NCI-H2227 treated with DMSO at 0.1 percent for 48 hours (cell line): ENCODE measurements around the gene CBFA2T2.
"Not testable (repeated sequence)": the region's sequence is repeated elsewhere in the genome, so short reads cannot be mapped to it uniquely, and the experiment has no call there.

Experiments
- DNase-seq: peaks from one replicate; lab custom pipeline; 2025; lab: John Stamatoyannopoulos, UW

CBFA2T2 gene

DNA sequence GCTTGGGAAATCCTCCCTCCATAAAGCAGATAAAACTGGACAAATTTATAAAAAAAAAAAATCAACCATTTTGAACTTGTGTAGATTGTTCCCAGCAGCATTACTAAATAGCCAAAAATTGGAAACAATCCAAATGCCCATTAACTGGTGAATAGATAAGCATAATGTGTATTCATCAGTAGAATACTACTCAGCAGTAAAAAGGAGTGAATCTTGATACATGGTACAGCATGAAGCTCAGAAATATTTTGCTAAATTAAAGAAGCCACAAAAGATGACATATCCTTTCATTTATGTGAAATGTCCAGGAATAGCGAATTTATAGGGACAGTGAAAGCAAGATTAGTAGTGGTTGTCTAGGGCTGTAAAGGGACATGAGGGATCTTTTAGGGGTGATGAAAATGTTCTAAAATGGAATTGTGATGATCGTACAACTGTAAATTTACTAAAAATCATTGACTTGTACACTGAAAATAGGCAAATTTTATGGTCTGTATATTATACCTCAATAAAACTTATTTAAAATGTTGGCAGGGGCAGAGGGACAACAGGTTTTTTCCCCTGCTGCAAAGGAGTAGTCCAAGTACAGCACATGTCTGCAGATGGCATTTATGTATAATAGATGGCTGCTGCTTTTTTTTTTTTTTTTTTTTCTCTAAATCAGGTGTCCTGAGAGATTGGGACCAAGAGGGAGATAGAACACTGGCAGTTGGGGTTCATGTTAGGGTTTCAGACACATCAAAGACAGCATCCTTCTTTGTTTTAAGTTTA is 59.5 kb downstream of the CBFA2T2 start:
- no peak for DNase-seq

DNA sequence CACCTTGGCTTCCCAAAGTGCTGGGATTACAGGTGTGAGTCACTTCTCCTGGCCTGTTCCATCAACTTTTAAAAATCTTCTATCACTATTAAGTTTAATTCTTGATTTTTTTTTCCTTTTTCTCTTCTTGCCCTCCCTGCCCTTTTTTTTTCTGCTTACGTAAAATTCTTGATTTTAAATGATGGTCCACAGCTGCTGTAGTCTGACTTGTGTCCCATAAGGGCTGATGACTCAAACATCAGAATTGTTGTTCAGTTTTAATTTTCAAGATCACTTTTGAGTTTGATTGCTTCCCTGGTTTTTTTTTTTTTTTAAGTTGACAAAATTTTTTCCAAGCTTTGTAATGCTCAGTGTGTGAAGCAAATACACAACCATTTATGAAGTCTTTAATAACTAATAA is 61.9 kb downstream of the CBFA2T2 start:
- DNase-seq: no peak

DNA sequence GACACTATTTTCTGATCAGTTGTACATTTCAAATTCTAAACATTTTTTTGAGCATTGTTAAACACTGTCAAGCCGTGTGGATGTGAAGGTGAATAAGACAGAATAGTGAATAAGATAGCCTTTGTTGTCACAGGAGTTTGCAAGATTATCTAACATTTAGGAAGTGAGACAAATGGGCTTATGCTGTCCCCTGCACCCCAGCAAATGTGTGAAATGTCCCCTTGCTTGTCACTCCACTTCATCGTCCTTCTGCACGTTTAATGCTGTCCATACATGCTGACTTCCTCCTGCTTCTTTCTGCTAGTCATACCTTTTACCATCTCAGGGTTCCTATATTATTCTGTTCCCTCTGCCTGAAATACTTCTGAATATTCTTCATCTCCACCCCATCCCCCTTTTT is 62.6 kb downstream of the CBFA2T2 start:
- DNase-seq: no peak

DNA sequence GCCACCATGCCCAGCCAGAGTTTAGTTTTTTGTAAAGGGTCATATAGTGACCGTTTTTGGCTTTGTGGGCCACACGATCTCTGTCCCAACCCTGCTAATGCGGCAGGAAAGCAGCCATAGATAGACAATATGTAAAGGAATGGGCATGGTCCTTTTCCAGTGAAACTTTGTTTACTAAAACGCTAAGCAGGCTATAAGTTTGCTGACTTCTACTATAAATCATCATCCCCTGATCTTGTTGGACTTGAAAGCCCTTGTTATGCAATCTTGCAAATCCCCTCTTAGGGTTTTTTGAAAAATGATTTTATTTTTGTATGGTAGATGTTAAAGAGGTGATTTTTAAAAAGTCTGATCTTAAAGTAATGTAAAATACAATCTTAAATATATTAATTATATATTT is 63.6 kb downstream of the CBFA2T2 start:
- DNase-seq: no peak

DNA sequence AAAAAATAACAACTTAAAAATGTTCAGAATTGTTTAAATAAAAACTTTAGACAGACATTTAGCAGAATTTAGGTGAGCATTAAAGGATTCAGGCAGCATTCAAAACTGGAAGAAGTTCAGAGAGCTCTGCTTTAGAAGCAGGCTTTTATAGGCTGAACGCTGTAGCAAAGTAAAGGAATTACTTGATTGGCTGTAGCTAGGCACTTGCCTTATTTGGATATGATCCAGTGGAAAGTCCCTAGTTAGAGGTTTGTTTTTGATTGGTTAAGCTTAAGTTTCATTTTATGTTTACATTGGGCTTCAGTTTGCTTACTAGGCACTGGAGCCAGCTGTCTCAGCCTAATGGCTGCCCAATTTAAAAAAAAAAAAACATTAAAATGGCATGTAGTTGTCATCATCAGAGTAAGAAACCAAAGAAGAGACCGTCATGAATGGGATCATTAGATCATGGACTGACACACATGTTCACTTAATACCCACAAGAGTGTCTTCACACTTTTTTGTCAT is 65.1 kb downstream of the CBFA2T2 start:
- peak; percentile 32 for DNase-seq

DNA sequence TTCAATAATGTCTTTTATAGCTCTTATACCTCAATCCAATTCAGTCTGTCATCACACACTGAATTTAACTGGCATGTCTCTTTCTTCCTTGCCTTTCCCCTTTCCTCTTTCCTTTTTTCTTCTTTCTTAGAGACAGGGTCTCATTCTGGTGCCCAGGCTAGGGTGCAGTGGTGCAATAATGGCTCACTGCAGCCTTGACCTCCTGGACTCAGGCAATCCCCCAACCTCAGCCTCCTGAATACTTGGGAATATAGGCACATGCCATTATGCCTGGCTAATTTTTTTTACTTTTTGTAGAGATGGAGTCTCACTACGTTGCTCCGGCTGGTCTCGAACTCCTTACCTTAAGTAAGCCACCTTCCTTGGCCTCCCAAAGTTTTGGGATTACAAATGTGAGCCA is 65.9 kb downstream of the CBFA2T2 start:
- no peak for DNase-seq

DNA sequence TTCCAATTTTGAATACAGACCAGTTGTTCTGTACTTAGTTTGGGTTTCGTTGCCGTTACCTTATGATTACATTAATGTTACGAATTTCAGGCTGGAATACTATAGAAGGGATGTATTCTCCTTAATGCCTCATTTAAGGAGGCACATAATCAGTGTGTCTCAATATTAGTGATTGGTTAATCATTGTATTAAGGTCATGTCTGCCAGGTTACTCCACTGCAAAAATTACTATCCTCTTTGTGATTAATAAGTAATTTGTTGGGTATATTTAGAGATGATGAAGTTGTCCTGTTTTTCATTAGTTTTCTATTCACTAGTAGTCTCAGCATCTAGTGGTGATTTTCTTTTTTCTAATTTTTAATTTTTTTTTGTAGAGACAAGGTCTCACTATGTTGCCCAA is 66.3 kb downstream of the CBFA2T2 start:
- DNase-seq: no peak

DNA sequence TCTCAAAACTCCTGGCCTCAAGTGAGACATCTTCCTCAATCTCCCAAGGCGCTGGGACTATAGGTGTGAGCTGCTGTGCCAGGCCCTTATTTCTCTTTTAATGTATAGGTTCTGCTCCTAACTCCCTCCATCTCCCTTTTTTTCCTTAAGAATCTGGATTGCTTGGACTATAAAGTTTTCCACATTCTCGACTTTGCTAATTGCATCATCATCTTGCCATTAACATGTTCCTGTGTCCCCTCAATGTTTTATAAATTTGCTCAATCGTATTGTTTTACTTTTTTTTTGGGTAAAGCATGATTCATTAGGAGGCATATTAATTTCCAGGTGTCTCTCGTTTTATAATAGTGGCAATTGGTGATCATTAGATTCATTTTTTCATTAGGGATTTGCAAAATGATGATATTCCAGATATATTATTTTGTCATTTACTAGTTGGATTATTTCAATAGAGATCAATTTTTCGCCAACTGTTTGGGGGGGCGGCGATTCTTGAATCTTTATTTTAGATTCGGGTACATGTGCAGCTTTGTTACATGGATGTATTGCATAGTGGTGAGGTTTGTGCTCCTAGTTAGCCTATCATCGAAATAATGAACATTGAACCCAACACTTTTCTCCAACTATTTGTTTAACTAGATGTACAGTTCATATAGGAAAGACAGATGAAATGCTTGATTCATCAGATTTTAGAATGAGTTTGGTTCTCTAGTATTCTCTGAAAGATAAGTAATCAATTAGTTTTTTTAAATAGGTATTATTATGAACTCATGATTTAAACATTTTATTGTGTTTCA is 68.7 kb downstream of the CBFA2T2 start:
- DNase-seq: no peak

DNA sequence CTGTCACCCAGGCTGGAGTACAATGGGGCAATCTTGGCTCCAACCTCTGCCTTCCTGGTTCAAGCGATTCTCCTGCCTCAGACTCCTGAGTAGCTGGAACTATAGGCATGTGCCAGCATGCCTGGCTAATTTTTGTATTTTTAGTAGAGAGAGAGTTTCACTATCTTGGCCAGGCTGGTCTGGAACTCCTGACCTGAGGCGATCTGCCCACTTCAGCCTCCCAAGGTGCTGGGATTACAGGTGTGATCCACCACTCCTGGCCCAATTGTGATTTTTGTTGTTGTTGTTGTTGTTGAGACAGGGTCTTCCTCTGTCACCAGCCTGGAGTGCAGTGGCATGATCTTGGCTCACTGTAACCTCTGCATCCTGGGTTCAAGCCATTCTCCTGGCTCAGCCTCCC is 69.3 kb downstream of the CBFA2T2 start:
- no peak for DNase-seq

DNA sequence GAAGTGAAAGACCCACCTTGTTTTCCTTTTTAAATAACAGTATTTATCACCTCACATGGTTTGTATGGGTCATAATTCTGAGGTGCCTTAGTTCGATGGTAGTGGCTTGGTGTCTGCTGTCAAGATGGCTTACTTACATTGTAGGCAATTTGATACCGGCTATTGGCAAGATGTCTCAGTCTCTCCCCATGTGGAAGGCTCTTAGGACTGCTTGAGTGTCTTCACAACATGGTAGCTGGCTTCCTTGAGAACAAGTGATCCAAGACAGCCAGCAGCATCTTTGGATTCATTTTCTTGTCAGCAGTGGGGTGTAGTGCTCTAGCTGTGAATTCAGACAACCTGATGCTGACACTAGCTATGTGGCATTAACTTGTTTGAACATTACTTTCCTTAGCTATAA is 70.1 kb downstream of the CBFA2T2 start:
- no peak for DNase-seq

DNA sequence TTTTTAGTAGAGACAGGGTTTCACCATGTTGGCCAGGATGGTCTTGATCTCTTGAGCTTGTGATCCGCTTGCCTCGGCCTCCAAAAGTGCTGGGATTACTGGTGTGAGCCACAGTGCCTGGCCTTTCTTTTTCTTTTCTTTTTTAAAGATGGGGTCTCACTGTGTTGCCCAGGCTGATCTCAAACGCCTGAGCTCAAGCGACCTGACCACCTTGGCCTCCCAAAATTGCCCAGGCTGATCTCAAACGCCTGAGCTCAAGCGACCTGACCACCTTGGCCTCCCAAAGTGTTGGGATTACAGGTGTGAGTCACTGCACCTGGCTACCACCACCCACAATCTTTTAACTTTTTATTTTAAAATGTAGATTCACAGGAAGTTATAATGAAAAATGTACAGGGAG is 71.2 kb downstream of the CBFA2T2 start:
- not testable (repeated sequence) for DNase-seq

DNA sequence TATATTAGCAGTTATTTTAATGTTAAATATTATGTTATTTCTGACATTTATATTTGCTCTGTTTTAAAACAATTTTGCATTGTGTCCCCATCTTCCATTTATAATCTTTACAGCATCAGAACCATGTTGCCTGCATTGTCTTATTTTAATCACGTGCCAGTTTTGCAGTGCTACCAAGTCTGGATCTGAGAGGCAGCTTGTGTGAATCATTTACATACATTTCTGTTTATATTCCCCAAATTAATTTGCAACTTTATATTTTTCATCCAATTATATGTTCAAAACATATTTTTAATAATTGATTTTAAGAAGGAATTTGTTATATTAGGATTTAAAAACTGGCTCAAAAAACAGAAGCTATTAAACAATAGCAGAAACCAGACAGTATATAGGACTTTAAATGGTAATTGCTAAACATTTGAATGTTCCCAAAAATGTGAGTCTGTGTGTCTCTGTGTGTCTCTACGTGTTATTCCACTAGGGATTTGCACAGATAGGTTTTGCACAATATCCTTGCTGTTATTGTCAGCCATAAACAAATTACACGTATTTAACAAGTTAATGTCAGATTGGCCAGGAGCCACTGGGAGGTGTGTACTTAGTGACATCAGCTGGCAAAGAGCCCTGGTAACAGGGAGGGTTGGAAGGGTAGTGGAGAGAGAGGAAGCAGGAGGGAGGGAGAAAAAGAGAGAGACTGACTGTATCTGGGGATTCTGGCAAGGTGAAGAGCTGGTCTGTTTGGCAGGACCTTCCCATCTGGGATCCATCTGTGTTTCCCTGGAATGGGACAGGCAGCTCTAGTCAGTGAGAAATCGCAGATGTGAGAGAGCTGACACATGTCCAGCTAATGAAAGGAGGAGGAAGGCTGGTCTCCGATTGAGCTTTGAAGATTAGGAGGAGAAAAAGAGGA is 72.1 kb downstream of the CBFA2T2 start:
- DNase-seq: peak; percentile 35

DNA sequence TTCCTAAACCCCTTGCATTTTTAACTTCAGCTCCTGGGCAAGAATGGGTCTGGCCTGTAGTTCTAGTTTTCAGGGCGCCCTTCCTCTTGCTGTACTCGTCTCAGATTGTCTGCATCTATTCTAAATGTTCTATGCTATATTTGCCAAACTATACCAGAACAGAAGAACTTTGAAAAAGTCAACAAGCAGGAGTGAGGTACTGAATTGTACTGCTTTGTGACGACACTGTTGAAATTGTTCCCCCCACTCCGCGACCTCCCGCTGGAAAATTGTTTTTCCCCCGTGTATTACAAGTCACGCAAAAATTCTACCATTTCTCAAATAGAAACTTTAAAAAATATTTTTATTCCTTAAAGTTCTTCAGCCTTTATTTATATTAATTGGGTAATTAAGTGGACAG is 73.9 kb downstream of the CBFA2T2 start:
- DNase-seq: no peak

DNA sequence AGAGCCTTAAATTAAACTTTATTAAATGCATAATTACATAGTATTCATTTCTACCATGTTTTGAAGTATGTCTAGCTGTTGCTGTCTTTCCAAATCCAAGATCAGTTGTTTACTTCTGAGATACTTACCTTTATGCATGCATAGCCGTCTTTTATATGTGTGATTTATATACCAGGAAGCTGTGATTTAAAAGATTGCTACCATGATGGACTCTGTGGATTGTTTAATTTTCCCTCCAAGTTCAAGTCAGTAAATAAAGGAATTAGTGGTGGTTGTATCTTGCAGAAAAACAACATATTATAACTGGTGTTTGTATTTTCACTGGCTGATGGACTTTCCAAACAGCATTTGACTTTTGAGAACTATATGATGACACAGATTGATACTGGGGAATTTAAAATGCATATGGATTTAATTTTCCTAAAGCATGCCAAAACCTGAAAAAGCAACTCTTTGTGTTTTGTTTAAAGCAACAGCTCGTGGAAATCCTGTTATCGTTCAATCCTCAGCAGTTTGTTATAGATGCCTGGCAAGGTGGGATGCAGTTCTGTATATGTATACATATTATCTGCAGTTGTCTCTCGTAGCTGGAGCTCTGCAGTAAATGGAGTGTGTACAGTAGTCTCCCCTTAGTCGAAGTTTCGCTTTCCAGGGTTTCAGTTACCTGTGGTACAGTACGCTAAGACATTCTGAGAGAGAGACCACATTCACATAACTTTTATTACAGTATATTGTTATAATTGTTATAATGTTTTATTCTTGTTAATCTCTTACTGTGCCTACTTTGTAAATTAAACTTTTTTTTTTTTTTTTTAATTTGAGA is 77.1 kb downstream of the CBFA2T2 start:
- no peak for DNase-seq

DNA sequence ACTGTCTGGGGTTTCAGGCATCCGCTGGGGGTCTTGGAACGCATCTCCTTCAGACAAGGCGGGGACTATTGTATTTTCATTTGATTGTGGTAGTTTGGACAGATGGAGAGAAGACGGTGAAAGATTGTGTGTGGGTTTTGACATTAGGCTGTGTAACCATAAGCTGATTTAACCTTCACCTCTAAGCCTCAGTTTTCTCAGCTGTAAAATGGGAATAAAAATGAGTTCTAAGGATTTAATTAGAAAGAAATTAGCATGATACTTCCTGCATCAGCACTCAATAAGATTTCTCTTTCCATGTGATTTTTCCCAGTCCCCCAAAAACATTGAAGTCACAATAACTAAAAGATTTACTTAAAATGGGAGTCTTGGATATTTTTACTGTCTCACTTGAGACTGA is 78.1 kb downstream of the CBFA2T2 start:
- no peak for DNase-seq

DNA sequence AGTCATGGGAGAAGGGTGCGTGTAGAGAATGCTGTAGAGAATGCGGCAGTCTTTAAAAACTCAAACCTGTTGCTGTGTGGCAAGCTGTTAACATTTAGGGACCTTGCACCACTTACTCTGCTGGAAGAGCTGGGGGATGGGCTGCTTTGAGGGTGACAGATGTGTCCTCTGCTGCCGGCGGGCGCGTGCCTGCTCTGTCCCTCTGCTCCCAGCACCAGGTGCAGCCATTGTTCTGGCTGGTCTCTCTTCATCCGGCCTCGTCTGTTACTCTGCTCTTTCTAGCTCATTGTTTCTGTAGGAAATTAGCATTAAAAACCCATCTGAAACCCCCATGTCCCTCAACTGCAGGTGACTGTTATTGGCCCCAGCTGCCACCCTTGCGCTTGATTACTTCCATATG is 78.5 kb downstream of the CBFA2T2 start:
- DNase-seq: peak; percentile 42

DNA sequence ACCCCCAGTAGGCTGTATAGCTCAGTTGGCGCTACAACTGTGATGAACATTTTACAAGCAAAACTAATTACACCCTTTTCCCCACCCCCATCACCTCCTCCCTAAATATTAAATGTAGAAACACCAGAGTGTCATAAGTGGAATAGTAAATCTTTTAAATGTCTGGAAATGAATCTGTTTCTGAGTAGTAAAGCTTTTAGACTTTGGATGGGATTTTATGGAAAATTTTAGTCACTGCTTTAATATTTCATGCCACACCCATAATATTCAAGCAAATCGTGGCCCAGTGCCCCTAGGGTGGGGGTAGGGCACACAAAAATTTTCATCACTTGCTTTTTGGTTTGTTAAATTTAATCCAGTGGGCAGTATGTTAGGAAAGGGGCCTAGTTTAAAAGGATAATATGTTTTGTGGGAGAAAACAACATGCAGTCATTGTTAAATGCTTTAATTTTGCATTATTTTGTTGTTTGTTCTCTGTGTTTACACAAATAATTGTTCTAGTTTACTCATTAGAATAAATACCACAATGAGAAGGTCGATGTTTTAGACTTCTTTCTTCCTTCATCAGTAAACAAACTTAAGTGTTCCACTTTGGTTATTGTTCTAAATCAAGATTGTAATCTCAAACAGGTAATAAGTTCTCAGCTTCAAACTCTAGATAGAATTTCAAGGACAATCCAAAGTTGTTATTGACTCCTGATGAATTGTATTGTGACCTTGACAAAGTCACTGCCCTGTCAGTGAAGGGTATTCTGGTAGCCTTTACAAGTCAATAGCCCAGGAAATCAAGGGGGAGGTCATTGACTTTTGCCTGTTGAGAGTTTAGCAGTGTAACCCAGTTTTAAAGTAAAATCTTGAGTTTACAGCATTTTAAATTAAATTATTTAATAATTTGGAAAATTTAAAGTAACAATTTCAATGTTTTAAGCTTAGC is 79.2 kb downstream of the CBFA2T2 start:
- DNase-seq: no peak

DNA sequence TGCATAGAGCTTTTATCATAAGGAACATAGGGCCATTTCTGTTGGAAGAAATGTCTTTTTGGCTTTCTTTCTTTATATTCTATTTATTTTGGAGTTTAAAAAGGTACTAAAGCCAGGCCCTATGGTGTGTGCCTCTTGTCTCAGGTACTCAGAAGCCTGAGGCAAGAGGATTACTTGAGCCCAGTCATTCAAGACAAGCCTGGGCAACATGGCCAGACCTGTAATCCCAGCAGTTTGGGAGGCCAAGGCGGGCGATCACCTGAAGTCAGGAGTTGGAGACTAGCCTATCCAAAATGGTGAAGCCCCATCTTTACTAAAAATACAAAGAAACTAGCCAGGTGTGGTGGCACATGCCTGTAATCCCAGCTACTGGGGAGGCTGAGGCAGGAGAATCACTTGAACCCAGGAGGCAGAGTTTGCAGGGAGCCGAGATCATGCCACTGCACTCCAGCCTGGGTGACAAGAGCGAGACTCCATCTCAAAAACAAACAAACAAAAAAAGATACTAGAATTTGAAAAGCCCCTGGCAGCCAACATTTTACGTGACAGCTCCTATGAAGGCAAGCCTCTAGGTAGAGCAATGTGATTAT is 80.0 kb downstream of the CBFA2T2 start:
- DNase-seq: no peak

DNA sequence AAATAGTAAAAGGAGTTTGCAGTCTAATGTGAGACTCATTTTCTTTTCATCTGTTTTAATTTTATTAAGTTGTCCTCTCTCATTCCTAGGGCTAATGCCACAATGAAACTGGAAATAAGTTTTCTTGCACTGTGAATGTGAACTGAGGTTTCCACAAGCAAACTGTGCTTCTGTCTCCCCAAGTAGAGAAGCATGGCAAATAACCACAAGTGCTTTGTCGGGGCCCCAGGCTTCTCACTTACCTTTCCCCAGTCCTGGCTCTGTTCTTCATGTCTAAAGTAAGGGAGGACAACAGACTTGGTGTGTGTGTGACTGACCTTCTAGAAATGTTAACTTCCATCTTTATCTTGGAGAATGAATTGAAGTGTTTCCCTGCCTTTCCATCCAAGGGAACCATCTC is 80.8 kb downstream of the CBFA2T2 start:
- no peak for DNase-seq

DNA sequence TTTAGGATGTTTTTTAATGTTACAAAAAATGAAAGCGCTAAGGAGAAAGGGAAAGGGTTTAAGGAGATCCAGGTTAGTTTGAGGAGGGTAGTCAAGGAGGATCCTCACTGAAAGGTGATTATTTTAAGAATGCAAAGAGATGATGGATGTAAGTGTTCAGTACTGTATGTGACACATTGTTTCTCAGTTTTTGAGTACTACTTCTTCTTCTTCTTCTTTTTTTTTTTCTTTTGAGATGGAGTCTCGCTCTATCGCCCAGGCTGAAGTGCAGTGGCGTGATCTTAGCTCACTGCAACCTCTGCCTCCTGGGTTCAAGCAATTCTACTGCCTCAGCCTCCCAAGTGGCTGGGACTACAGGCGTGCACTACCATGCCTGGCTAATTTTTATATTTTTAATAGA is 83.4 kb downstream of the CBFA2T2 start:
- not testable (repeated sequence) for DNase-seq
